Upper lobe of right lung (tissue), 1 donor: ENCODE data around the gene C20orf141. TPM values are rescaled to one million over a fixed set of nuclear protein-coding genes. Genes with fewer than 3 reads are reported as not detected.

ENCODE experiments used
- ATAC-seq: fragments of 200-7000 bp; cut with Tn5 transposase; one replicate; pipeline ENCODE4 v1.9.1; 2020; ENCODE audit warnings: mild to moderate bottlenecking, moderate library complexity
- DNase-seq: peaks from one replicate; pipeline ENCODE4 v3.0.0-alpha.2; 2020
- H3K27ac ChIP-seq: fragments of 200-600 bp; one replicate; pipeline ENCODE4 v1.8.0; 2022
- H3K27me3 ChIP-seq: fragments of 200-600 bp; one replicate; pipeline ENCODE4 v1.8.0; 2022; ENCODE audit warnings: mild to moderate bottlenecking
- H3K36me3 ChIP-seq: fragments of 200-600 bp; one replicate; pipeline ENCODE4 v1.8.0; 2022
- H3K4me1 ChIP-seq: fragments of 200-600 bp; one replicate; pipeline ENCODE4 v1.8.0; 2022
- H3K4me3 ChIP-seq: fragments of 200-600 bp; one replicate; pipeline ENCODE4 v1.8.0; 2022; ENCODE audit warnings: mild to moderate bottlenecking
- H3K9me3 ChIP-seq: fragments of 200-600 bp; one replicate; pipeline ENCODE4 v1.8.0; 2022
- CTCF ChIP-seq: fragments of 200-600 bp; IDR thresholded peaks from one replicate; pipeline ENCODE4 v1.8.0; 2022; ENCODE audit warnings: antibody characterized with exemption
- intact Hi-C: fragments of 100-400 bp; cut with DNase I; formaldehyde crosslinking; loops from one replicate; pipeline ENCODE4 v1.11.0; 2022
- total RNA-seq: library from RNA; stranded (reverse); fragmentation: NEBNext Ultra II Directional; extraction: Animal tissue kit (Norgen Biotek cat#: 25700); gene quantifications from one replicate; pipeline ENCODE4 v1.2.1, GENCODE V29; 2021
- donor health status: DM: no; HTN: yes; CAD: no; lungs with severe emphysema.

Gene C20orf141
- total RNA-seq, 1 donor from 2014 or later = not detected

- H3K27me3 ChIP-seq = peaks cover 44% of the 10 kb centered on the region
- no peaks in the 10 kb centered on the region for H3K36me3 ChIP-seq
- no peak overlapping the region for H3K27ac ChIP-seq
- intact Hi-C loops = no loop called here
- peaks cover 12% of the 10 kb centered on the region for H3K4me1 ChIP-seq
- TF ChIP-seq CTCF = no peak
- ATAC-seq = no peak
- H3K9me3 ChIP-seq = no peaks in the 10 kb centered on the region
- no peak for DNase-seq
- H3K4me3 ChIP-seq = no peak overlapping the region
Observed at GRCh38 chr20:2797136-2797983, 17.4 kb upstream of the C20orf141 start.

GRCh38 chr20:2798095-2798805 is 16.5 kb upstream of the C20orf141 start:
- Histone ChIP-seq H3K36me3 (no peaks in the 10 kb centered on the region), H3K27ac (no peak overlapping the region), H3K4me3 (no peak overlapping the region), H3K4me1 (peaks cover 12% of the 10 kb centered on the region), H3K27me3 (peaks cover 51% of the 10 kb centered on the region), H3K9me3 (no peaks in the 10 kb centered on the region)
- TF ChIP-seq CTCF = no peak
- intact Hi-C loops = no loop called here
- DNase-seq (no peak), ATAC-seq (no peak)

GRCh38 chr20:2798814-2799213 is 16.0 kb upstream of the C20orf141 start:
- Histone ChIP-seq H3K4me3 (no peak overlapping the region), H3K36me3 (no peaks in the 10 kb centered on the region), H3K27ac (no peak overlapping the region), H3K27me3 (peaks cover 53% of the 10 kb centered on the region), H3K4me1 (peaks cover 12% of the 10 kb centered on the region), H3K9me3 (no peaks in the 10 kb centered on the region)
- ATAC-seq (no peak), DNase-seq (no peak)
- TF ChIP-seq CTCF = no peak
- intact Hi-C loops = no loop called here

- DNase-seq = no peak
- intact Hi-C loops = no loop called here
- no peaks in the 10 kb centered on the region for H3K9me3 ChIP-seq
- no peak for ATAC-seq
- H3K36me3 ChIP-seq = no peaks in the 10 kb centered on the region
- H3K4me1 ChIP-seq = peaks cover 12% of the 10 kb centered on the region
- H3K4me3 ChIP-seq = peak overlapping the region; percentile 32
- no peak overlapping the region for H3K27ac ChIP-seq
- no peak for TF ChIP-seq CTCF
- H3K27me3 ChIP-seq = peaks cover 58% of the 10 kb centered on the region
Observed at GRCh38 chr20:2799271-2799670, 15.5 kb upstream of the C20orf141 start.

- H3K4me1 ChIP-seq = peaks cover 12% of the 10 kb centered on the region
- TF ChIP-seq CTCF = no peak
- no peak overlapping the region for H3K27ac ChIP-seq
- H3K36me3 ChIP-seq = no peaks in the 10 kb centered on the region
- DNase-seq = no peak
- intact Hi-C loops = no loop called here
- H3K9me3 ChIP-seq = no peaks in the 10 kb centered on the region
- H3K4me3 ChIP-seq = peak overlapping the region; percentile 32
- ATAC-seq = peak; percentile 6
- H3K27me3 ChIP-seq = peaks cover 64% of the 10 kb centered on the region
Observed at GRCh38 chr20:2799688-2800520, 14.9 kb upstream of the C20orf141 start.
